GM12891 (cell line): ENCODE data around the gene HSF2. TPM values are rescaled to one million over a fixed set of nuclear protein-coding genes. Genes with fewer than 3 reads are reported as not detected.
A peak's percentile ranks its signal among the peaks of the same experiment; 100 is the strongest.

Experiments
- DNase-seq: peaks from one replicate; pipeline ENCODE4 v3.0.0; 2011; ENCODE audit warnings: low spot score; ENCODE audit not compliant: insufficient read length
- FAIRE-seq: peaks from 2 replicates; lab custom pipeline; 2011; peaks lifted over from hg19 to GRCh38; lab: Jason Lieb, UNC
- PAX5 ChIP-seq: IDR thresholded peaks from 2 replicates; pipeline ENCODE4 v1.6.1; 2011; ENCODE audit warnings: low read length, moderate library complexity, mild to moderate bottlenecking; ENCODE audit not compliant: insufficient read depth, severe bottlenecking
- POLR2A ChIP-seq: IDR thresholded peaks from 2 replicates; pipeline ENCODE4 v1.6.1; 2011; ENCODE audit warnings: low read depth, low read length, control low read depth
- POLR2AphosphoS5 ChIP-seq: IDR thresholded peaks from 2 replicates; pipeline ENCODE4 v1.6.1; 2011; ENCODE audit warnings: low read depth, low read length, control low read depth
- POU2F2 ChIP-seq: IDR thresholded peaks from 2 replicates; pipeline ENCODE4 v1.6.1; 2011; ENCODE audit warnings: low read depth, mild to moderate bottlenecking, control low read depth, low read length, moderate library complexity
- SPI1 ChIP-seq: IDR thresholded peaks from 2 replicates; pipeline ENCODE4 v1.6.1; 2011; ENCODE audit warnings: low read depth, low read length, control low read depth
- TAF1 ChIP-seq: IDR thresholded peaks from 2 replicates; pipeline ENCODE4 v1.6.1; 2011; ENCODE audit warnings: low read depth, low read length, control low read depth
- polyA plus RNA-seq: library from polyadenylated mRNA; unstranded; fragments of >200 nt; gene quantifications from one replicate; pipeline ENCODE4 v1.2.1, GENCODE V29; 2012; ENCODE audit warnings: low read depth, missing spikeins, inconsistent platforms; ENCODE audit not compliant: missing spikeins

The HSF2 gene, protein sequence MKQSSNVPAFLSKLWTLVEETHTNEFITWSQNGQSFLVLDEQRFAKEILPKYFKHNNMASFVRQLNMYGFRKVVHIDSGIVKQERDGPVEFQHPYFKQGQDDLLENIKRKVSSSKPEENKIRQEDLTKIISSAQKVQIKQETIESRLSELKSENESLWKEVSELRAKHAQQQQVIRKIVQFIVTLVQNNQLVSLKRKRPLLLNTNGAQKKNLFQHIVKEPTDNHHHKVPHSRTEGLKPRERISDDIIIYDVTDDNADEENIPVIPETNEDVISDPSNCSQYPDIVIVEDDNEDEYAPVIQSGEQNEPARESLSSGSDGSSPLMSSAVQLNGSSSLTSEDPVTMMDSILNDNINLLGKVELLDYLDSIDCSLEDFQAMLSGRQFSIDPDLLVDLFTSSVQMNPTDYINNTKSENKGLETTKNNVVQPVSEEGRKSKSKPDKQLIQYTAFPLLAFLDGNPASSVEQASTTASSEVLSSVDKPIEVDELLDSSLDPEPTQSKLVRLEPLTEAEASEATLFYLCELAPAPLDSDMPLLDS
- 7.7 TPM for polyA plus RNA-seq

DNA sequence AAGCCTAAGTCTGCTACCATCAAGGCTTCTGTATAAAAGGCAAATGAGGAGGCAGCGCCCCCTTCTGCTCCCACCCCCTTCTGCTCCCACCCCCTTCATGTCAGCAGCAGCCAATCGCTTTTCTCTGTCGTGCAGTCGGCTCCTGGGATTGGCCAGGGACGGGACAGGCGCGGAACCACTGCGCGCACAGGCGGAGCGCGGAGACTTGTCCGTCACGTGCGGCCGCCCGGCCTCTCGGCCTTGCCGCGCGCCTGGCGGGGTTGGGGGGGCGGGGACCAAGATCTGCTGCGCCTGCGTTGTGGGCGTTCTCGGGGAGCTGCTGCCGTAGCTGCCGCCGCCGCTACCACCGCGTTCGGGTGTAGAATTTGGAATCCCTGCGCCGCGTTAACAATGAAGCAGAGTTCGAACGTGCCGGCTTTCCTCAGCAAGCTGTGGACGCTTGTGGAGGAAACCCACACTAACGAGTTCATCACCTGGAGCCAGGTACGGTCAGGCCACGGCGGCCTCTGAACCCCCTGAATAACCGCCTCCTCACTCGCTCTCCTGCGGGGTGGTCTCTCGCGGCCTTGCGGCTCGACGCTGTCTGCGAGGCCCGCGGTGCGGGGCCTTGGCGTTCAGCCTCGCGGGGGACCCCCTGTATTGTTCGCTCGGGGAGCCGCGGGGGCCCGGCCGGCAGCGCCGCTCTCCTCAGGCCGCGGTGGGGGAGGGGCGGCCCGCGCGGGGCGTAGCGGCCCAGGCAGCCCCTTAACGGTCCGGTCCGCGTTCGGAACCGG lies at the start of gene HSF2:
HSF2 (plus strand) TSS at position 305 of the 773 bp plus-strand sequence; CDS start at position 391, 86 bp downstream.
- TF ChIP-seq POU2F2, result no peak
- TF ChIP-seq POLR2A, result peak; percentile 57; the same call in 1 of the 2 replicates
- no peak for TF ChIP-seq TAF1
- TF ChIP-seq POLR2AphosphoS5, result no peak
- TF ChIP-seq PAX5, result no peak
- FAIRE-seq (peak; percentile 99), DNase-seq (peak; percentile 74)

DNA sequence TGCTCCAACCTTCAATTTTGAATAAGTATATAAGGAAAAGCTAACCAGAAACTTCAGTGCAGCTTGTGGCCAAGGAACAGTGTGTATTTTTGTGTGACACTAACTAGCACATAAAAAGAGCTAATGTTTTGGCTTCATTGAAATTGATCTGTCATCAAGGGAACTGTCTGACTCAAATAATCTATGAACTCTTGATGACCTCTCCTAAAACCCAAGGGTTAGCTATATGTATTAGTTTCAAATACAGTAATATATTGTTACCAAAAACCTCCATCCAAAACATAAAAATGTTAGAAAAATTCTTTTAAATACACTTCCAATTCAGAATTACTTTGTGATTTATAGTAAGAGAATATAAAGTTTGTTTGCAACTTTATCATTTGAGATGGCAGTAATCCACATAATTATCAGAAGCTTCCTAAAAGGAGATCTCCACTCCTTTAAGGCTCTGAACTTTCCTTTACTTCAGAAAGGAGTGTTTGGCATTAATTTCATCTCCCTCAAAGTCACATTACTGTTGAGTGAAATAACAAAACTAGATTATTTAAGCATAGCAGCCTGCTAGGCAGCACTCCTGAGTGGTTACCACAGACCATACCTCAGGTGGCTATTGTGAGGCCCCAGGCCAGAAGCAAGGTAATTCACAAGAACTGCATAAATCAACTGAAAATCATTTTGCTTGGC lies 46.3 kb upstream of the HSF2 start:
- DNase-seq, result no peak
- no peak for FAIRE-seq
- no peak for TF ChIP-seq SPI1

DNA sequence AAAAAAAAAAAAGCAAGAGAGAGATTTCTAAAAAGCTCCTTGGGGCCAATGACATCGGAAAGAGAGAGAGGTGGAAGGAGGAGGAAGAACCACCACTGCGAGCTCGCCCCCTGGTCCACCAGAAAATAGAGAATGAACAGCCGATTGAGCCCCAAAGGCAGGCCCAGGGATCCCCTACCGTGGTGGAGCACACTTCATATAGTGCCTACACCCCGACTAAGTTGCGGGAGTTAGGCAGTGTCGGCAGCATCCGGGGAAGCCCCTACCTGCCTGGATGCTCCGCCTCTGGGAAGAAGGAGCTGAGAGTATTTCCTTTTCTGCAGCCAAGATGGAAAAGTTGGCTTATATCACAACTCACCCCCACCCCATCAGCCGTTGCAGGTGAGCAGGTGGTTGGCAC lies 38.6 kb upstream of the HSF2 start:
- TF ChIP-seq POLR2A (no peak), POLR2AphosphoS5 (no peak), PAX5 (no peak), TAF1 (no peak), POU2F2 (no peak)
- FAIRE-seq (no peak), DNase-seq (no peak)

DNA sequence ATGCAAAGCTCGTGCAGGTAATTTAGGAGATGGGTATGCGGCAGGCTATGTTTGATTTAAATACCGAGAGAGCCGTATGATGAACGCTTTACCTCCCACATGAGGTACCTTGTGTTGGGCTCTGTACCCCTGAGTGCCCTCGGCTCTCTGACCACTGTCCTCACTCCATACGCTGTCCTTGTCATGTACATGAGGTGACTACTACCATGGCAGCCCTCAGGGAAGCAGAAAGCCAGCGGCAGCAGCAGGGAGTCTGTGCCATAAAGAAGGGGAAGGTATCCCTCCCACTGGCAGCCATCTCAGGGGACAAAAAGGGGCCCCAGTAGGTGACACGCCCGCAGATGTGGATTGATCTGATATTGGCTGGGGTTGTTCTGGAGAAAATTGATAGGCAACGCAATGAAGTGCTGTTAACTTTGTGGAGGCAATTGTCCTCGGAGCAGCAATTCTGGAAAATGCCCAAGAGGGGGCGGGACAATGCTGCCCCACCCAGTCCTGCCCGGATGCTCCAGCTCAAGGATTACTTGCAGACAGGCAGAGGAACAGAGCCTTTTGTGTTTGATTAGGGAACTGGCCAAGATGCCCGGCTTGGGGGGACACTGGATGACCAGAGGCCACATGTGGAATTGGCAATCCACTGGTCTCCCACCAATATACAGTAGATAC lies 38.0 kb upstream of the HSF2 start:
- TF ChIP-seq POU2F2 (no peak), PAX5 (no peak), SPI1 (no peak), POLR2AphosphoS5 (no peak), POLR2A (no peak), TAF1 (no peak)

DNA sequence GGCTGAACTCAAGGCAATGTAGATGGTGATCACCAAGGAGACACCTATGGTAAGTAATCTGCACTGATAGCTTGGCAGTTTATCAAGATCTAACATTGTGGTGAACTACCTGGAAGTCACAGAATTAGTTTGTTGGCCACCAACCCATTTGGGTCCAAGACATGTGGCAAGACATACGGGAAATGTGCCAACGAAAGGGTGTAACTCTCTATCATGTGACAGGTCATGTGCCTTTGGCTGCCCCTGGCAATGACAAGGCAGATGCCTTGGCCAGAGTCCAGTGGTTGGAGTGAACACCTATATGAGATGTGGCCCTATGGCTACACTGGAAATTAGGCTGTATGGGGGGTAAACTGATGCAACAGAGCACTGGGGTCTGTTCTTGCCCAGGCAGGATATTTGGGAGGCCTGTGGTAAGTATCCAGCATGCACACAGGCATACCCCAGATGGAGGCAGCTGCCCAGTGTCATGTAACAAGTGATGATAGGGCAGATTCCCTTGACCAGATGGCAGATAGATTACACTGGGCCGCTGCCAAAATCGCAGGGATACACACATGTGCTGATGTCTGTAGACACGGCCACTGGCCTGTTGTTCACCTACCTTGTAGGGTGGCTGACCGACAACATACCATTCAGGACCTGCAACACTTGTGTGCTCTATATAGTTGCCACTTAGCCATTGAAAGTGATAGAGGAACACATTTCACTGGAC lies 35.5 kb upstream of the HSF2 start:
- DNase-seq (no peak), FAIRE-seq (no peak)
- no peak for TF ChIP-seq PAX5
- no peak for TF ChIP-seq SPI1
- TF ChIP-seq POU2F2, result no peak
- TF ChIP-seq POLR2AphosphoS5, result no peak
- no peak for TF ChIP-seq POLR2A
- no peak for TF ChIP-seq TAF1

More for the DNA sequence above, 38.0 kb upstream of the HSF2 start:
- no peak for FAIRE-seq
- DNase-seq, result no peak

DNA sequence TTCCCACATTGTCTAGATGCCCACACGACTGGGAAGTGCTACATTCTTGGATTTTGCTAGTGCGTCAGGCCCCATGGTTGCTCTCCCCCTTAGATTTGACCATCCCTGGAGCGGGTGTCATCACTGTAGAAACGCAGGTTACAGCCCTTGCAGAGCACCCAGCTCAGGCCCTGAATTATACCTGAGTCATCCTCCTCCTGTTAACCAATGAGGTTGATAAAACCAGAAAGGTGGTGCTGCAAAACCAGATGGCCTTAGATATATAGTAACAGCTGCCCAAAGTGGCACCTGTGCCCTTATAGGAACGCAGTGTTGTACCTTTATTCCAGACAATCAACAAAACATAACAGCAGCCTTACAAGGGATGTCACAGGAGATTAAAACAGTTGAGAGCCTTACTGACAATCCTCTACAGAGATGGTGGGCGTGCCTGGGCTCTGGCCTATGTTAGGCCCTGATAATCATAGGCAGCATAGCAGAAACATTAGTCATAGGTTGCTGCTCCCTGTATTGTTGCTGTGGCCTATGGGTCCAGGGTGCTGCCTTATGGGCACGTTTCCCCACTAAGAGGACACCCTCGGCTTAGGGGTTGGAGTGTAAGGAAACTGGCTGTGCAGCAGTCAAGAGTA lies 33.6 kb upstream of the HSF2 start:
- TF ChIP-seq POLR2A, result no peak
- no peak for TF ChIP-seq TAF1
- TF ChIP-seq PAX5, result no peak
- TF ChIP-seq POLR2AphosphoS5, result no peak
- no peak for TF ChIP-seq SPI1
- TF ChIP-seq POU2F2, result no peak
- FAIRE-seq (no peak), DNase-seq (no peak)

DNA sequence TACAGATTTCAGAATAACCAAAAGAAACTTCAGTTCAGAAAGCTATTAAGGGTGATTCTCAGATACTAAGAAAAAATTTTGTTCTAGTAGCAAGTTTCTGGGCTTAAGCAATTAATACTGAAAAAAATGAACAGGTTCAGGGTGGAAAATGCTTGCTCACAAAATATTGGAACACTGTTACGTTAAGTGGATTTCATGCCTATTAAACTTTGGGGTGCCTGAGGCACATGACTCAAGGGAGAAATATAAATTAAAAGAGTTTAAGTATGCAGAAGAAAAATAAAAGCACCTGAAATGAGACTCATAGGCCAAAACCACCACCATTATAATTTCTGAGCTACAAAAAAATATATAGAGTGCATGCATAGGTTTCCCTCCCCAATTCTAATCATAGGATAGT lies 32.3 kb upstream of the HSF2 start:
- FAIRE-seq (no peak), DNase-seq (no peak)
- TF ChIP-seq POLR2AphosphoS5, result no peak

DNA sequence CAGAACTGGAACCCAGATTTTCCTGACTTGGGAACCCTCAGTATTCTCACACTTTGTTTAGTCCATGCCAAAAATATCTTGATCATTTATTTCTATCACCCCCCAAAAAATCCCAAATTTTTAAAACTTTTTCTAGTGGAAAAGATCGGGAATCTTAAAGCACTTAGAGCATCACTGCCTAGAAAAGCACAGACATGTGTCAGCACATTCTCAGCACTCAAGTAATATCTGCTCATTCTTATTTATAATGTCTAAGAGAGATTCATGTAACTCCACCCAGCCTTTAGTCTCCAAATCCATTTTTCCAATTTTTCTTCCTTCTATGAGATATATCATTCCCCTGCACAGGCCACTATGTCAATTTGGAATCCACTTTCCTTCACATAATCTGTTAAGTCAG lies 29.9 kb upstream of the HSF2 start:
- FAIRE-seq (no peak), DNase-seq (no peak)
- TF ChIP-seq POLR2A, result no peak

DNA sequence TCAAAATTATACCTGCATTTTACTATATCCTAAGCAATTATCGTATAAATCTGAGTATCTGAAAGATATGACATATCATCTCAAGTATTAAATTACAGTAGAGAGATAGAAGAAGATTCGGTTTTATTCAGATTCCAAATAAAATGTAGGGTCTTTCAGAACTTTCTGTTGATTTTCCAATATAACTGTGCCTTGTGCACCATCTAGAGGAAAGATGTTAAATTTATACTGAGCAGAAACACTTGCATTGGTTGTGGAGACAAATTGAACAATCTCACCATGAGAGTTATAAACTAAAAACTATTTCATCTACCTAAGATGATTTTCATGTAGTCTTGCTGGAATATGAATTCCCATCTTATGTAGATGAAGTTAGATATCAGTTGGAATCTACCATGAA lies 26.8 kb upstream of the HSF2 start:
- FAIRE-seq (no peak), DNase-seq (no peak)
- no peak for TF ChIP-seq SPI1
- no peak for TF ChIP-seq POLR2A
- TF ChIP-seq PAX5, result no peak
- TF ChIP-seq POU2F2, result no peak
- no peak for TF ChIP-seq TAF1
- TF ChIP-seq POLR2AphosphoS5, result no peak
